ENCODE measurements around the gene CAD. TPM values are rescaled to one million over a fixed set of nuclear protein-coding genes. Genes with fewer than 3 reads are reported as not detected.
A peak's percentile ranks its signal among the peaks of the same experiment; 100 is the strongest.

Gene CAD
- total and polyA plus RNA-seq, 9 of the 15 experiments (the other 6 are each of a cell fraction or from before 2014, with no cell fraction given): 7.5 to 126 (median 33.7) TPM

GRCh38 chr2:27264753-27265535 lies 47.8 kb downstream of the CAD start:
- Histone ChIP-seq H3K9me1 (ENCODE audit: control insufficient read depth, insufficient read depth, low read length) (no peaks in the 10 kb centered on the region), H3K9ac (ENCODE audit: insufficient read depth in 1 of 2, low read depth in 2 of 2, low read length in 2 of 2) (no peak overlapping the region), H3K79me2 (ENCODE audit: control insufficient read depth, insufficient read depth, low read length) (no peaks in the 10 kb centered on the region), H3K4me3 (no peak overlapping the region), H3K27ac (ENCODE audit: extremely low read depth, low read depth, low read length) (no peak overlapping the region), H3K36me3 (ENCODE audit: control insufficient read depth, insufficient read depth, low read length) (no peaks in the 10 kb centered on the region), H2AFZ (ENCODE audit: low read depth, low read length) (no peak overlapping the region; the same call in 1 of the 2 replicates), H3K4me1 (replicated peaks in 1 of 2; ENCODE audit: control insufficient read depth in 2 of 2, insufficient read depth in 2 of 2, low read length in 2 of 2) (peaks cover 0 to 35% of the 10 kb centered on the region in 2 experiments; a peak in 3 of 5 replicates), H3K4me2 (ENCODE audit: insufficient read depth, low read length) (no peak overlapping the region), H3K27me3 (ENCODE audit: control insufficient read depth in 2 of 2, insufficient read depth in 2 of 2, low read length in 2 of 2) (peaks cover 33 to 40% of the 10 kb centered on the region in 2 experiments; a peak in 4 of 5 replicates), H4K20me1 (replicated peaks; ENCODE audit: control insufficient read depth, insufficient read depth, low read length) (no peaks in the 10 kb centered on the region), H3K9me3 (replicated peaks; ENCODE audit: control insufficient read depth, insufficient read depth, low read depth, low read length) (no peaks in the 10 kb centered on the region; the same call in 1 of the 2 replicates)
- FAIRE-seq: no peak
- intact Hi-C loops (cut with micrococcal nuclease): no loop called here
- no peak for ATAC-seq
- ChIA-PET POLR2A (interaction anchor here (1.2 kb wide), 1 partner anchor 28 kb away, joined by 4 read pairs; no protein-coding TSS in a partner anchor), CTCF (ENCODE audit: low intra/inter-chr PET ratio) (no interaction called here)
- BruUV-seq (replicated peaks): no TSS peak
- DNase-seq (ENCODE audit: extremely low read depth in 1 of 4, low spot score in 3 of 4): no peak
- 74% methylated on average over 43 of the region's 56 CpGs for WGBS (ENCODE audit: insufficient coverage, low coverage, missing lambda C conversion rate)
- in situ Hi-C loops (cut with MboI): no loop called here
- TF ChIP-seq VEZF1 (CRISPR knock-in tag; IDR thresholded peaks at IDR 0.05): no peak
- peak; percentile 56 for TF ChIP-seq BHLHE40 (IDR thresholded peaks at IDR 0.05; ENCODE audit: low read length)
- TF ChIP-seq FOXO4 (CRISPR knock-in tag; IDR thresholded peaks at IDR 0.05): no peak
- no peak for TF ChIP-seq TCF7 (IDR thresholded peaks at IDR 0.05; ENCODE audit: borderline replicate concordance)
- TF ChIP-seq MTA2 (IDR thresholded peaks at IDR 0.05; ENCODE audit: low read depth): no peak
- TF ChIP-seq ZNF280A (IDR thresholded peaks at IDR 0.05; ENCODE audit: low read depth, partially characterized antibody): no peak
- peak; percentile 76; the same call in 1 of the 2 replicates for TF ChIP-seq ZBTB33 (CRISPR knock-in tag; IDR thresholded peaks at IDR 0.05)
- TF ChIP-seq BACH1 (tag; IDR thresholded peaks at IDR 0.05): no peak
- TF ChIP-seq TCF7L2 (IDR thresholded peaks at IDR 0.05; ENCODE audit: low read depth, low read length): no peak
